Measurements from ENCODE around the gene BTK. TPM values are rescaled to one million over a fixed set of nuclear protein-coding genes. Genes with fewer than 3 reads are reported as not detected.

Gene BTK
- total RNA-seq, 2 experiments from 2014 or later, result 1.3 to 1.6 TPM

DNA sequence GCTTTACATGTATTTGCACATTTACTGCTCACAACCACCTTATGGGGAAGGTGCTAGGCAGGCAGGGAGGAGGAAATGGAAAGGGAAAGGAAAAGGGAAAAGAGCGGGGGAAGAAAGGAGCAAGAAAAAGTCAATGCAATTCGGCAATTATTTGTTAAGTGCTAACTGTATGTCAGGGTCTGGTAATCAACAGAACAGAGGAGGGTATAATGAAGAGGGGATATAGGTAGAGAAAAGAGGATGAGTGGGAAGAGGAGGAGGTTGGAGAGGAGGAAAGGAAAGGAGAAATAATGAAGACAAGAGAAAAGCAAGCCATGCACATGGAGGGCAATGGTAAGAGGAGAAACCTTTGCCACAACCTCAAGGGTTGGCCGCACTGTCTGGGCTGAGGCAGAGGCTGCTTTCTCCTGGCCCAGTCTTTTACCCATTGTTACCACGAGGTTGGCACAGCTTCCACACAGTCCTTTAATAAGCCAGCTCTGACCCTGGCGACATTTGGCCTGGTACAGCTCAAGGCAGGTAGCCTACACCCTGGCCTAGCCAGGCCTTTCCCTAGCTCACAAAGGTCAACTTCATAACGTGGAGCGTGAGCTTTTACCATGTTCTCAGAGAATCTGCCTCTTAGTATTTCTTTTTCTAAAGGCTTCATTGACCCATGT lies 836 bp downstream of the BTK start:
- TF ChIP-seq, protein P1, sequence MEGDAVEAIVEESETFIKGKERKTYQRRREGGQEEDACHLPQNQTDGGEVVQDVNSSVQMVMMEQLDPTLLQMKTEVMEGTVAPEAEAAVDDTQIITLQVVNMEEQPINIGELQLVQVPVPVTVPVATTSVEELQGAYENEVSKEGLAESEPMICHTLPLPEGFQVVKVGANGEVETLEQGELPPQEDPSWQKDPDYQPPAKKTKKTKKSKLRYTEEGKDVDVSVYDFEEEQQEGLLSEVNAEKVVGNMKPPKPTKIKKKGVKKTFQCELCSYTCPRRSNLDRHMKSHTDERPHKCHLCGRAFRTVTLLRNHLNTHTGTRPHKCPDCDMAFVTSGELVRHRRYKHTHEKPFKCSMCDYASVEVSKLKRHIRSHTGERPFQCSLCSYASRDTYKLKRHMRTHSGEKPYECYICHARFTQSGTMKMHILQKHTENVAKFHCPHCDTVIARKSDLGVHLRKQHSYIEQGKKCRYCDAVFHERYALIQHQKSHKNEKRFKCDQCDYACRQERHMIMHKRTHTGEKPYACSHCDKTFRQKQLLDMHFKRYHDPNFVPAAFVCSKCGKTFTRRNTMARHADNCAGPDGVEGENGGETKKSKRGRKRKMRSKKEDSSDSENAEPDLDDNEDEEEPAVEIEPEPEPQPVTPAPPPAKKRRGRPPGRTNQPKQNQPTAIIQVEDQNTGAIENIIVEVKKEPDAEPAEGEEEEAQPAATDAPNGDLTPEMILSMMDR (IDR thresholded peaks at IDR 0.05), result no peak
- ChIA-PET CTCF (no interaction called here), POLR2A (no interaction called here)
- H3K9me3 Mint-ChIP-seq, result no peaks in the 10 kb centered on the region
- no peak for DNase-seq
- no peak for ATAC-seq
- H3K27ac Mint-ChIP-seq, result no peak overlapping the region
- H3K4me1 Mint-ChIP-seq (ENCODE audit: low read depth), result peaks cover 5% of the 10 kb centered on the region
- intact Hi-C loops (cut with micrococcal nuclease), result no loop called here
- H3K27me3 Mint-ChIP-seq, result no peaks in the 10 kb centered on the region
- no peak overlapping the region for H3K4me3 Mint-ChIP-seq
- no peaks in the 10 kb centered on the region for H3K36me3 Mint-ChIP-seq (ENCODE audit: low read depth)

DNA sequence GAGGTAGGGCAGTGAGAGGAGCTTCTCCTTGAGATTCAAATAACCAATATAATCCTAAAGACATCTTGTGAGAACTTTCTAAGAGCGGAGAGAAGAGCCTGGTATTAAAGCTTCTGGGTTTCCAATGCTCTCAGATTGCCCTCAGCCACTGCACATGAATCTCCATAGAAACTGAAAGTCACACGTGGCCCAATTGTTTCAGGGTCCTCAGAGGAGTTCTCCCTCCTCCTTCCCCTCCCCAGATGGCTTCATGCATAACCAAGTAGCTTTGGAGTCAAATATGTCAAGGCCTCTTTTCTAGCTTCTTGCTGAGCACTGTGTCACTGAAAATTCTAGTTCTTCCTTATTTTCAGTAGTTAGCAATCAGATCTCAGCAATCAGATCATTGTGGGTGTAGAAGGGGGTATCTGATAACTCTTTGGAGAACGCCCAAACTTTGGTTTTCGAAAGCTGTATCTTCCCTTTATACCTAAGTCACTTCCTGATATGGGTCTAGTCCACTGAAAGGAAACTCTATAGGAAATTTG lies 2.2 kb downstream of the BTK start:
- ATAC-seq (no peak), DNase-seq (no peak)
- Mint-ChIP-seq H3K36me3 (ENCODE audit: low read depth) (no peaks in the 10 kb centered on the region), H3K4me3 (no peak overlapping the region), H3K9me3 (no peaks in the 10 kb centered on the region), H3K4me1 (ENCODE audit: low read depth) (peaks cover 3% of the 10 kb centered on the region), H3K27ac (no peak overlapping the region), H3K27me3 (no peaks in the 10 kb centered on the region)
- intact Hi-C loops (cut with micrococcal nuclease), result no loop called here
- POLR2A ChIA-PET, result interaction anchor here (1.4 kb wide), 1 partner anchor 9 kb away, joined by 4 read pairs; no protein-coding TSS in a partner anchor
- CTCF ChIA-PET, result no interaction called here
- TF ChIP-seq, protein P1 (IDR thresholded peaks at IDR 0.05), result no peak

DNA sequence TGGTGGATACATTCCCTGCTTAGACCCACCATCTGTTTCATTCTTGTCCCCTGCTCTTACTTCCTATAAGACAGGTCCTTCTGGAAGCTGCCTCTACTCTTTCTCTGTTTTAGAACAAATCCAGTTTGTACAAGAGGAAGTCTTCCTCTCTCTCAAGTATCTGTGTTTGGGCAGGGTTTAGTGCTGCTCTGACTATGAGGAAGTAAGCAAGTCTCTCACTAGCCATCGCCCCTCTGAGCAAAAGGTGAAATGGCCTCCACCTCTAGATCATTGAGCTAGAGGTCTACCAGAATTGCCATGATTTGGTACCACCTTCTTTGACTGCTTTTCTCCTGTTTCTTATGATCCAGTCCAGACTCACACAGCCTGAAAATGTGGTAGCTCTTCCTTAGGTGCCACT lies 8.4 kb downstream of the BTK start:
- Mint-ChIP-seq H3K27ac (no peak overlapping the region), H3K36me3 (ENCODE audit: low read depth) (no peaks in the 10 kb centered on the region), H3K27me3 (no peaks in the 10 kb centered on the region), H3K4me3 (no peak overlapping the region), H3K9me3 (no peaks in the 10 kb centered on the region), H3K4me1 (ENCODE audit: low read depth) (no peaks in the 10 kb centered on the region)
- DNase-seq (no peak), ATAC-seq (no peak)
- intact Hi-C loops (cut with micrococcal nuclease), result no loop called here
- ChIA-PET CTCF (no interaction called here), POLR2A (interaction anchor here (0.8 kb wide), 1 partner anchor 13 kb away, joined by 3 read pairs; the partner anchor contains the start of gene RPL36A)
- TF ChIP-seq, protein P1 (IDR thresholded peaks at IDR 0.05), result no peak

DNA sequence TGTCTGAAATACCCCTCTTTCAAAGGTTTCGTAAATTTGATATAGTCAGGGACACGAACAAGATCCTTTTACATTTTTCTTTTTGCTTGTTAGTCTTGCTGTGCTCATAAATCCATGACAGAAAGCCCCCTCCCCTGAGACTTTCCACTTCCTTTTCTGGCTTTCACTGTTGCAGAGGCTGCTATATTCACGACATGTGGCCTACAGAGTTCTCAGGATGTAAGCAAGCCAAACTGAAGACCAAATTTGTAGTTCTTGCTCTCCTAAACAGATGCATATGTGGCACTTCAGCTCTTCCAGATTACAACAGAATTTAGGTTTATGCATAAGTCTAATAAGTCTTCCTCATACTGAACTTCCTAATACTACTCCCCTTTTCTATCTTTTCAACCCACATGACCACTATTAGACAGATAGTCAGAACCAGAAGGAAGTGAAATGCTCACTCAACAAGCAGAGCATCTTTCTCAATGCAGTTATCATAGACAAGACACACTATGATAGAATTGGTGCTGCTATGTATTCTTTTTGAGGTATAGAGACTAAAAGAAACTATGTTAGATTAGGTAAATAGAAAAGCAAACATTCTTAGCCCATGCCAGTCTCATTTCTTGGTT lies 15.0 kb downstream of the BTK start:
- ATAC-seq (no peak), DNase-seq (no peak)
- no peaks in the 10 kb centered on the region for H3K9me3 Mint-ChIP-seq
- H3K36me3 Mint-ChIP-seq (ENCODE audit: low read depth), result no peaks in the 10 kb centered on the region
- no peaks in the 10 kb centered on the region for H3K4me1 Mint-ChIP-seq (ENCODE audit: low read depth)
- TF ChIP-seq, protein P1 (IDR thresholded peaks at IDR 0.05), result no peak
- ChIA-PET CTCF (no interaction called here), POLR2A (no interaction called here)
- no peak overlapping the region for H3K4me3 Mint-ChIP-seq
- no peak overlapping the region for H3K27ac Mint-ChIP-seq
- no peaks in the 10 kb centered on the region for H3K27me3 Mint-ChIP-seq
- intact Hi-C loops (cut with micrococcal nuclease), result no loop called here

DNA sequence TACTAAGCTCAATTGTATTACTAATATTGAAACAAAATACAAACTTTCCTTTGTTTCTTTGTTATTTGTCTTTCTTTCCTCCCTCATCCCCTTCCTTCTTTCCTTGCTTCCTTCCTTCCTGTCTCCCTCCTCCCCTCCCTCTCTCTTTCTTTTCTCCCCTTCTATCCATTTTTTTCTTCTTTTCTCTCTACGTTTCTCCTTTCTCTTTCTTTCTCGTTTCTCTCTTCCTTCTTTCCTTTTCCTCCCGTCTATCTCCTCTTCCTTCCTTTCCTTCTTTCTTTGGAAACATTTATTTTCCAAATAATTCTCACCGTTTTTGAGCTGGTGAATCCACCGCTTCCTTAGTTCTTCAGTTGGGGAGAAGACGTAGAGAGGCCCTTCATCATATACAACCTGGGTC lies 16.3 kb downstream of the BTK start:
- ChIA-PET POLR2A (no interaction called here), CTCF (no interaction called here)
- no peak for ATAC-seq
- no peaks in the 10 kb centered on the region for H3K27me3 Mint-ChIP-seq
- intact Hi-C loops (cut with micrococcal nuclease), result no loop called here
- H3K4me1 Mint-ChIP-seq (ENCODE audit: low read depth), result no peaks in the 10 kb centered on the region
- H3K4me3 Mint-ChIP-seq, result no peak overlapping the region
- no peaks in the 10 kb centered on the region for H3K36me3 Mint-ChIP-seq (ENCODE audit: low read depth)
- DNase-seq, result no peak
- no peak overlapping the region for H3K27ac Mint-ChIP-seq
- H3K9me3 Mint-ChIP-seq, result no peaks in the 10 kb centered on the region
- TF ChIP-seq, protein P1 (IDR thresholded peaks at IDR 0.05), result no peak
